ENCODE measurements around the gene LHFPL6.

LHFPL6 gene

GRCh38 chr13:39310961-39311360 lies 292.0 kb downstream of the LHFPL6 start:
- Mint-ChIP-seq H3K27ac (no peak overlapping the region), H3K4me1 (no peaks in the 10 kb centered on the region), H3K4me3 (no peak overlapping the region), H3K27me3 (peaks cover 8% of the 10 kb centered on the region), H3K9me3 (no peaks in the 10 kb centered on the region)
- DNase-seq (no peak), ATAC-seq (no peak)

- no peaks in the 10 kb centered on the region for H3K27me3 Mint-ChIP-seq
- no peaks in the 10 kb centered on the region for H3K4me1 Mint-ChIP-seq
- ATAC-seq, result peak; percentile 90
- H3K4me3 Mint-ChIP-seq, result no peak overlapping the region
- no peaks in the 10 kb centered on the region for H3K9me3 Mint-ChIP-seq
- DNase-seq, result peak in 1 of 2 donors; percentile 37
- no peak overlapping the region for H3K27ac Mint-ChIP-seq
Measured at GRCh38 chr13:39306639-39307589, 296.1 kb downstream of the LHFPL6 start.

DNA sequence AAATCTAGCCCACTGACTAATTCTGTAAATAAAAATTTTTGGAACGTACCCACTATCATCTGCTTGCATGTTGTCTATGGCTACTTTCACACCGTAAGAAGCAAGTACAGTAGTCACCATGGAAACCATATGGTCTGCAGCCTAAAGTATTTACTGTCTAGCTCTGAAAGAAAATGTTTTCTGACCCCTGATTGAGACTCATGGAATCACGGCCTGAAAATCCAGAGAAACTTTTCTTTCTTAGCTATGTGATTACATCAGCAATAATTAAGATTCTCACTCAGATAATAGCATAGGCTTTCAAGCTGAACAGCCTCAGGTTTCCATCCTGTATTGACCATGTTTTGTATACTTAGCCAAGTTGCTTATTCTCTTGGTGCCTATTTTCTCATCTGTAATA lies 300.2 kb downstream of the LHFPL6 start:
- no peak for DNase-seq
- no peaks in the 10 kb centered on the region for H3K4me1 Mint-ChIP-seq
- no peak overlapping the region for H3K4me3 Mint-ChIP-seq
- H3K9me3 Mint-ChIP-seq, result no peaks in the 10 kb centered on the region
- ATAC-seq, result no peak
- no peak overlapping the region for H3K27ac Mint-ChIP-seq
- no peaks in the 10 kb centered on the region for H3K27me3 Mint-ChIP-seq

DNA sequence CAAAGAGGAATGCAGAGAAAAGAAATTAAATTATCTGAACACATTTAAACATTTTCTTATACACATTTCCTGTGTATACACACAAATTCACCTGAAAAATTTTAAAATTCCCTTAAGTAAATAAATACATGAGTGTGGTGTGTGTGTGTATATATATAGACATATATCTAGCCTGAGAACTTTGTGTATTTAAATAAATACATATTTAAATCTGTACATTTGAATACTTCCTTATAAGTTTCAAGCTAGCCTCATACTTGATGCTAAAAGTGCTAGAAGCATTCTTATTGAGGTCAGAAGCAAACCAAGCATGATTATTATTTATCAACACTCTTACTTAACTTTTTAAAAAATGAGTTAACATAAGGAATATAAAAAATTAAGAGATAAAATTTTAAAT lies 304.0 kb downstream of the LHFPL6 start:
- no peak for ATAC-seq
- no peak for DNase-seq
- Mint-ChIP-seq H3K9me3 (peaks cover 0 to 15% of the 10 kb centered on the region in 2 donors), H3K4me1 (no peaks in the 10 kb centered on the region), H3K27ac (no peak overlapping the region), H3K27me3 (no peaks in the 10 kb centered on the region), H3K4me3 (no peak overlapping the region)

- Mint-ChIP-seq H3K9me3 (peaks cover 0 to 15% of the 10 kb centered on the region in 2 donors), H3K27me3 (no peaks in the 10 kb centered on the region), H3K4me3 (no peak overlapping the region), H3K4me1 (no peaks in the 10 kb centered on the region), H3K27ac (no peak overlapping the region)
- no peak for ATAC-seq
- DNase-seq, result no peak
Measured at GRCh38 chr13:39297664-39298171, 305.3 kb downstream of the LHFPL6 start.

GRCh38 chr13:39297023-39297422 lies 306.0 kb downstream of the LHFPL6 start:
- no peak overlapping the region for H3K27ac Mint-ChIP-seq
- no peak overlapping the region for H3K4me3 Mint-ChIP-seq
- DNase-seq, result no peak

GRCh38 chr13:39296193-39296592 lies 306.8 kb downstream of the LHFPL6 start:
- Mint-ChIP-seq H3K4me3 (no peak overlapping the region), H3K27me3 (peaks cover 1% of the 10 kb centered on the region), H3K9me3 (peaks cover 0 to 15% of the 10 kb centered on the region in 2 donors), H3K4me1 (no peaks in the 10 kb centered on the region), H3K27ac (no peak overlapping the region)
- ATAC-seq (no peak), DNase-seq (no peak)

More at GRCh38 chr13:39297023-39297422, 306.0 kb downstream of the LHFPL6 start:
- no peaks in the 10 kb centered on the region for H3K27me3 Mint-ChIP-seq
- H3K9me3 Mint-ChIP-seq, result peaks cover 0 to 15% of the 10 kb centered on the region in 2 donors
- no peak for ATAC-seq
- H3K4me1 Mint-ChIP-seq, result no peaks in the 10 kb centered on the region

Data from stimulated activated naive CD8-positive, alpha-beta T cell treated with anti-CD3 and anti-CD28 coated beads, Interleukin-15, amount 100 ng/mL, for 72 hours (primary cell).